ENCODE results near the gene SART3. TPM values are rescaled to one million over a fixed set of nuclear protein-coding genes. Genes with fewer than 3 reads are reported as not detected.

The SART3 gene
- total RNA-seq, 1 donor from 2014 or later: 34.8 TPM

DNA sequence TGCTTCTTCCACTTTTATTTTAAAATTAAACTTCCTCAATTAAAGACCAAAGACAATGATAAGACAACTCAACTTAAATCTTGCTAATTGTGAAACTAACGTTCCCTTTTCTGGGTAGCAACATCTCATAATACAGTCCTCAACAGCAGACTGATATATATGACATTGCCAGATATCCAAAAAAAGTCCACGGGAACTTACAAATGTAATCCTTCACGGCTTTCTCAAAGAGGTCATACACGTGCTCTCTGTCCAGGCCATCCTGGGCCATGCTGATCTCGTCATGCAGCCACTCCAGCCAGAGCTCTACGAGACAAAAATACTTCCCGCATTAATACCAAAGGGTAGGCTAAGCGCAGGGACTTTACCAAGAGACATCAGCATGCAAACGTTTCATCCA, 13.3 kb downstream of the SART3 start:
- no peak for DNase-seq (ENCODE audit: low spot score)
- Mint-ChIP-seq H3K9me3 (ENCODE audit: low read depth) (no peaks in the 10 kb centered on the region), H3K4me1 (ENCODE audit: low read depth) (peaks cover 24% of the 10 kb centered on the region), H3K36me3 (ENCODE audit: low read depth) (peaks cover 25% of the 10 kb centered on the region), H3K4me3 (ENCODE audit: unreplicated experiment) (no peak overlapping the region), H3K27ac (ENCODE audit: unreplicated experiment) (no peak overlapping the region), H3K27me3 (ENCODE audit: low read depth) (no peaks in the 10 kb centered on the region)
- TF ChIP-seq, protein P1, sequence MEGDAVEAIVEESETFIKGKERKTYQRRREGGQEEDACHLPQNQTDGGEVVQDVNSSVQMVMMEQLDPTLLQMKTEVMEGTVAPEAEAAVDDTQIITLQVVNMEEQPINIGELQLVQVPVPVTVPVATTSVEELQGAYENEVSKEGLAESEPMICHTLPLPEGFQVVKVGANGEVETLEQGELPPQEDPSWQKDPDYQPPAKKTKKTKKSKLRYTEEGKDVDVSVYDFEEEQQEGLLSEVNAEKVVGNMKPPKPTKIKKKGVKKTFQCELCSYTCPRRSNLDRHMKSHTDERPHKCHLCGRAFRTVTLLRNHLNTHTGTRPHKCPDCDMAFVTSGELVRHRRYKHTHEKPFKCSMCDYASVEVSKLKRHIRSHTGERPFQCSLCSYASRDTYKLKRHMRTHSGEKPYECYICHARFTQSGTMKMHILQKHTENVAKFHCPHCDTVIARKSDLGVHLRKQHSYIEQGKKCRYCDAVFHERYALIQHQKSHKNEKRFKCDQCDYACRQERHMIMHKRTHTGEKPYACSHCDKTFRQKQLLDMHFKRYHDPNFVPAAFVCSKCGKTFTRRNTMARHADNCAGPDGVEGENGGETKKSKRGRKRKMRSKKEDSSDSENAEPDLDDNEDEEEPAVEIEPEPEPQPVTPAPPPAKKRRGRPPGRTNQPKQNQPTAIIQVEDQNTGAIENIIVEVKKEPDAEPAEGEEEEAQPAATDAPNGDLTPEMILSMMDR (IDR thresholded peaks at IDR 0.05): no peak

DNA sequence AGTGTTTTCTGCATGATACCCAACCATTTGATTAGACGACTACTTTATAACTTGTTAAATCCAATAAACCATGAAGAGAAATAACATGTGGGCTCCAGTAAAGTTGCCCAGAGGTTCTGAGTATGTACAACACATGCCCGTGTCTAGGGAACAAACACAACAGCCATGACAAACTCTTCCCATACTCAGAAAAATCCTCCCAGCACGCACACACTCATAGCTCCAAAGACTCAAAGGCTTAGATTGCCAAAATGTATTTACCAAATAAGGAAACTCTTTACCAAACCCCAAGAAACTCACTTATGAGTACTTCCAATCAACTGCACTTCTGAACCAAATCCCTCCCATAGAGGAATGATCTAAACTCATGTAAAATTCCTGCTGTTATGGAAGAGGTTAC, 17.3 kb downstream of the SART3 start:
- Mint-ChIP-seq H3K4me3 (ENCODE audit: unreplicated experiment) (no peak overlapping the region), H3K27me3 (ENCODE audit: low read depth) (no peaks in the 10 kb centered on the region), H3K4me1 (ENCODE audit: low read depth) (peaks cover 8% of the 10 kb centered on the region), H3K27ac (ENCODE audit: unreplicated experiment) (no peak overlapping the region), H3K36me3 (ENCODE audit: low read depth) (peaks cover 27% of the 10 kb centered on the region), H3K9me3 (ENCODE audit: low read depth) (no peaks in the 10 kb centered on the region)
- DNase-seq (ENCODE audit: low spot score): no peak
- TF ChIP-seq, protein P1 (IDR thresholded peaks at IDR 0.05): no peak

DNA sequence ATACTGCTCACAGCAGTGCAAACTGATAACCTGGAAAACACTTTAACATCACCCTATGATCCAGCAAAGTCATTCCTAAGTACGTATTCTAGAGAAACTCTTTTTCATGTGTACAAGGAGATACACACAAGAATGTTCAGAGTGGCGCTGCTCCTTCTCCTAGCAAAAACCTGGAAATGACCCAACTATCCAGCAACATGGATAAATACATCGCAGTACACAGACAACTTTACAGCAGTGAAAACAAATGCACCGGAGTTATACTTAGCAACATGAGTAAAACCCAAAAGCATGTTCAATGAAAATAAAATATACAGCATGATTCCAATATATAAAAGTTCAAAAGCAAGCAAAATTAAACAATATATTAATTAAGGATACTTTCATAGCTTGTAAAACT, 18.7 kb downstream of the SART3 start:
- Mint-ChIP-seq H3K36me3 (ENCODE audit: low read depth) (peaks cover 30% of the 10 kb centered on the region), H3K27ac (ENCODE audit: unreplicated experiment) (no peak overlapping the region), H3K4me1 (ENCODE audit: low read depth) (peaks cover 8% of the 10 kb centered on the region), H3K9me3 (ENCODE audit: low read depth) (no peaks in the 10 kb centered on the region), H3K4me3 (ENCODE audit: unreplicated experiment) (no peak overlapping the region), H3K27me3 (ENCODE audit: low read depth) (no peaks in the 10 kb centered on the region)
- TF ChIP-seq, protein P1 (IDR thresholded peaks at IDR 0.05): no peak
- no peak for DNase-seq (ENCODE audit: low spot score)

DNA sequence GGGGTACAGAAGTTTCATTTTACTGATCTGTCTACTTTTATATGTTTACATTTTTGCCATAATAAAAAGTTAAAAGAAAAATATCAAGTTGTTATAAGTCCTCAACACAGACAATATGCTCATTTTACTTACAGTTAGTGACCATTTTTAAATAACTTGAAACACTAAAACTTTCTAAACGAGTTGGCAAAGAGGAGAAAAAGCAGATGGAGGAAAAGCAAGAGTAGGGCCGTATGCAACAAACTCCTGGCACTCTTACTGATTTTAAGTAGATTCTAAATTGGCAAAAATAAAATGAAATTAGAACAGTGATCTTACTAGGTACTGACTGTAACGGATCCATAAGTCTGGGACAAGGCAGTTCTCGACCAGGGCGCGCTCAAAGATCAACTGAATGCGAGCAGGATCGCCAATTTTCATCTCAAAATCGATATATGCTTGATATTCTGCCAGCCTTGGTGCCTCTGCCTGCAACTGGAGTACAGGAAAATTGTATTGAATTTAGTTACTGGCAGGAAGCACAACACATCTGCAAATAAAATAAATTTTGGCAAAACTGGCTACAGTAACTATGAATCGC, 22.3 kb downstream of the SART3 start:
- TF ChIP-seq, protein P1 (IDR thresholded peaks at IDR 0.05): no peak
- H3K4me3 Mint-ChIP-seq (ENCODE audit: unreplicated experiment): no peak overlapping the region
- DNase-seq (ENCODE audit: low spot score): no peak
- no peak overlapping the region for H3K27ac Mint-ChIP-seq (ENCODE audit: unreplicated experiment)
- H3K4me1 Mint-ChIP-seq (ENCODE audit: low read depth): peaks cover 8% of the 10 kb centered on the region
- H3K36me3 Mint-ChIP-seq (ENCODE audit: low read depth): peaks cover 26% of the 10 kb centered on the region
- no peaks in the 10 kb centered on the region for H3K27me3 Mint-ChIP-seq (ENCODE audit: low read depth)
- H3K9me3 Mint-ChIP-seq (ENCODE audit: low read depth): no peaks in the 10 kb centered on the region

DNA sequence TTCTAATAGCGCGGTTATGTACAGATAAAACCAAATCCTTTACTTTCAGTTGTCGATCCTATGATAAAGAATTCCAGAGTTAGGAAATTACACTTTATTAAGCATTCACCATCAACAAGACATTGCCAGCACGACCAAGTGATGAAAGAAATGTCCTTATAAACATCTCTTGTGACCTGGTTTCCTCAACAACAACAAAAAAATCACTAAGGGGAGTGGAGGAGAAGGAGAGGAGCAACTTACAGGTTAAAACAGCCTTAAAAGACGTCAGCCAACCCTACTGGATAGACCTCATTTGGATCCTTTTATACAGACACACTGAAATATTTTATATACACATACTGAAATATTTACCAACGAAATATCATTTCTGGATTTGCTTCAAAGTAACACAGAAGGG, 22.8 kb downstream of the SART3 start:
- TF ChIP-seq, protein P1 (IDR thresholded peaks at IDR 0.05): no peak
- DNase-seq (ENCODE audit: low spot score): no peak
- Mint-ChIP-seq H3K36me3 (ENCODE audit: low read depth) (peaks cover 23% of the 10 kb centered on the region), H3K4me1 (ENCODE audit: low read depth) (peaks cover 8% of the 10 kb centered on the region), H3K9me3 (ENCODE audit: low read depth) (no peaks in the 10 kb centered on the region), H3K27ac (ENCODE audit: unreplicated experiment) (no peak overlapping the region), H3K4me3 (ENCODE audit: unreplicated experiment) (no peak overlapping the region), H3K27me3 (ENCODE audit: low read depth) (no peaks in the 10 kb centered on the region)

Data from chondrocyte (in vitro differentiated cells).